ENCODE results near the gene COL2A1.

DNA sequence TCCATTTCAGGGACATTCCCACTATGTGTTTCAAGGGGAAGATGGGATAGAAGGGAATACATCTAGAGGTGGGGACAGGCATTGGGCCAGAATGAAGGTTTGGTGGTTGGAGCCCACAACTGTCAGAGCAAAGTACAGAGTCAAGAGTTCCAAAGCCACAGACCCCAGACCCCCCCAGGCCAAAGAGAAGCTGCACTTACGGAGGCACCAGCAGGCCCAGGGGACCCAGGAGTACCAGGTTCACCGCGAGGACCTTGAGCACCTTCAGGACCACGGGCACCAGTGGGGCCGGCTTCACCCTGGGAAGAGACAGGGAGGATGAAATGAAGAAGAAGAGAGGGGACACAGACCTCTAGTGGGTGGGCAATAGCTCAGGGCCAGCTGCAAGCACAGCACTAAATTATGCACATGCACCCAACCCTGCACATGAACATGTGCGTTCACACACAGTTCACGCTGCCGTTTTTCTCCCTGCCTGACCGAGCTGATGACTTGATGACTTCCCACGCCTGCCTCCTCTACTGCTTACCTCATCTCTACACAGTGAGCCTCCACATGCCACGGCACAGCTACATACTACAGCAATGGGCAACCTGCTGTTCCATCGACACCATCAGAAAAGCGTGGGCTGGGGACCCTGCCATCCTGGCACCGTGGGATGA lies 16.7 kb downstream of the COL2A1 start:
- TF ChIP-seq, protein P1, sequence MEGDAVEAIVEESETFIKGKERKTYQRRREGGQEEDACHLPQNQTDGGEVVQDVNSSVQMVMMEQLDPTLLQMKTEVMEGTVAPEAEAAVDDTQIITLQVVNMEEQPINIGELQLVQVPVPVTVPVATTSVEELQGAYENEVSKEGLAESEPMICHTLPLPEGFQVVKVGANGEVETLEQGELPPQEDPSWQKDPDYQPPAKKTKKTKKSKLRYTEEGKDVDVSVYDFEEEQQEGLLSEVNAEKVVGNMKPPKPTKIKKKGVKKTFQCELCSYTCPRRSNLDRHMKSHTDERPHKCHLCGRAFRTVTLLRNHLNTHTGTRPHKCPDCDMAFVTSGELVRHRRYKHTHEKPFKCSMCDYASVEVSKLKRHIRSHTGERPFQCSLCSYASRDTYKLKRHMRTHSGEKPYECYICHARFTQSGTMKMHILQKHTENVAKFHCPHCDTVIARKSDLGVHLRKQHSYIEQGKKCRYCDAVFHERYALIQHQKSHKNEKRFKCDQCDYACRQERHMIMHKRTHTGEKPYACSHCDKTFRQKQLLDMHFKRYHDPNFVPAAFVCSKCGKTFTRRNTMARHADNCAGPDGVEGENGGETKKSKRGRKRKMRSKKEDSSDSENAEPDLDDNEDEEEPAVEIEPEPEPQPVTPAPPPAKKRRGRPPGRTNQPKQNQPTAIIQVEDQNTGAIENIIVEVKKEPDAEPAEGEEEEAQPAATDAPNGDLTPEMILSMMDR (IDR thresholded peaks at IDR 0.05), result no peak
- TF ChIP-seq POLR2A (IDR thresholded peaks at IDR 0.05), result no peak
